Fibroblast of lung (primary cell): Measurements from ENCODE around the gene ITLN2.

Experiments used
- CTCF ChIP-seq, 2 donors: IDR thresholded peaks in 1 of 2; conservative IDR thresholded peaks in 1 of 2; 1 replicate in 1 of 2; 2 replicates in 1 of 2; pipeline ENCODE4 v1.5.1; 2011 to 2012; ENCODE audit warnings: low read length in 2 of 2, control low read depth in 1 of 2, inconsistent platforms in 1 of 2, low read depth in 1 of 2, mild to moderate bottlenecking in 1 of 2
- EZH2 ChIP-seq: IDR thresholded peaks from 2 replicates; pipeline ENCODE4 v1.5.1; 2012; ENCODE audit warnings: low read length, control low read depth, mild to moderate bottlenecking; ENCODE audit errors: missing control alignments

GRCh38 chr1:160942926-160943325 is 11.7 kb downstream of the ITLN2 start:
- TF ChIP-seq CTCF (conservative IDR thresholded peaks at IDR 0.05 in 1 of 2, IDR thresholded peaks at IDR 0.05 in 1 of 2; ENCODE audit: low read depth in 1 of 2, low read length in 2 of 2) = no peak
- no peak for TF ChIP-seq EZH2
